ENCODE data around the gene TEX2.

Gene TEX2

DNA sequence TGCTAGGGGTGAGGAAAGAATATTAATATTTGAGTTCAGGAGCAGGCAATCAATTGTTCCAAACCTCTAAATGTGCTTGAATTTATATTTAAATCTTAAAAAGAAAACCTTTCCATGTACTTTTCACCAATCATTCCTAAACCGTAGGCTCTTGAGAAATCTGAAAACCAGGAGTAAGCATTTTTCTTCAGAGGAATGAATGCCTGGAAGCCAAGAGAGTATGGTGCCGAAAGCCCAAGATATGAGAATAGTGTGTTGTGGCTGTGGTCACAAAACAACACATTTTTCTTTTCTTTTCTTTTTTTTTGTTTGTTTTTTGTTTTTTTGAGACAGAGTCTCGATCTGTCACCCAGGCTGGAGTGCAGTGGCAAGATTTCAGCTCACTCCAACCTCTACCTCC lies 37.6 kb downstream of the TEX2 start:
- H3K4me1 ChIP-seq (ENCODE audit: insufficient read depth, low read length, severe bottlenecking), result no peaks in the 10 kb centered on the region
- H2AFZ ChIP-seq (ENCODE audit: low read length), result no peak overlapping the region
- no peaks in the 10 kb centered on the region for H3K36me3 ChIP-seq (ENCODE audit: insufficient read depth, low read length)
- no peaks in the 10 kb centered on the region for H3K9me2 ChIP-seq (ENCODE audit: low read depth, low read length)
- no peaks in the 10 kb centered on the region for H3K79me2 ChIP-seq (ENCODE audit: insufficient read depth, low read length)
- TF ChIP-seq CTCF (IDR thresholded peaks at IDR 0.05; ENCODE audit: low read length) (no peak), EZH2 (IDR thresholded peaks at IDR 0.05; ENCODE audit: borderline replicate concordance, low read length) (no peak)
- H3K27ac ChIP-seq (ENCODE audit: low read depth, low read length, poor library complexity, severe bottlenecking), result no peak overlapping the region
- no peaks in the 10 kb centered on the region for H3K27me3 ChIP-seq (ENCODE audit: insufficient read depth, low read length)
- H3F3A ChIP-seq (ENCODE audit: insufficient read depth, low read length), result no peaks in the 10 kb centered on the region
- H3K9me3 ChIP-seq (ENCODE audit: low read length), result no peaks in the 10 kb centered on the region
- H3K4me3 ChIP-seq (ENCODE audit: low read depth, low read length, poor library complexity, severe bottlenecking), result no peak overlapping the region
- H3K9ac ChIP-seq (ENCODE audit: low read length), result no peak overlapping the region
- H3K4me2 ChIP-seq (ENCODE audit: low read length), result no peak overlapping the region
- no peaks in the 10 kb centered on the region for H4K20me1 ChIP-seq (ENCODE audit: insufficient read depth, low read length)

DNA sequence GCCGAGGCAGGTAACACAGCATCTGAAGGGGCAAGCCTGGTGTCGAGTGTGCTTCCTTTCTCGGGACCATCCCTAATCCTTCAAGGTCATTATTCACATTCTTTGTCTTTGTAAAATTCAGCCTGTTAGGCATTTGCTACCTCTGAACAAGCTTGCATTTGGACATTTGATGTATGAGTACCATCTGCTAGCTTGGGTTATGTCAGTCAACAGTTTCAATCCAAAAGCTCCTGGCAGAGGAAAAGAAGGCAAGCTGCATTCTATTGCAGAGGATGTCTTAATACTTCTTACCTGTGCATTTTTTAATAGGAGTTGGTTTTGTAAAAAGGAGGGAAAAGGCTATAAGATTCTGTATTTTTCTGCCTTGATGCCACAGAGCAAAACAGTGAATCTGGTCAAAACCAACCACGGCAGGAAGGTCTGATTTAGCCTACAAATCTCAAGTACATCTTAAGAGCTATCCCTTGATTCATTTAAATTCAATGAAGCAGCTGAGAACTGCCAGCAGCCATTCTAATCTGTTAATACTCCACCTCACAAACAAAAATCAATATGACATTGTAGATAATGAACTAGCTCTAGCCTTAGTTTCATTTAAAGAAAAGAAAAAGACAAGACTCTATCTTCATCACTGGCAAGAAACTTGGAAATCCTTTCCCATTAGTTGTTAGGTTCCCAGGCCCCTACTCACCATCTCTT lies 39.0 kb downstream of the TEX2 start:
- Histone ChIP-seq H3F3A (ENCODE audit: insufficient read depth, low read length) (no peaks in the 10 kb centered on the region), H3K4me3 (ENCODE audit: low read depth, low read length, poor library complexity, severe bottlenecking) (no peak overlapping the region), H3K4me2 (ENCODE audit: low read length) (no peak overlapping the region), H2AFZ (ENCODE audit: low read length) (no peak overlapping the region), H3K79me2 (ENCODE audit: insufficient read depth, low read length) (no peaks in the 10 kb centered on the region), H3K27me3 (ENCODE audit: insufficient read depth, low read length) (no peaks in the 10 kb centered on the region), H3K9ac (ENCODE audit: low read length) (no peak overlapping the region), H3K4me1 (ENCODE audit: insufficient read depth, low read length, severe bottlenecking) (no peaks in the 10 kb centered on the region), H3K9me2 (ENCODE audit: low read depth, low read length) (no peaks in the 10 kb centered on the region), H3K9me3 (ENCODE audit: low read length) (no peaks in the 10 kb centered on the region), H3K27ac (ENCODE audit: low read depth, low read length, poor library complexity, severe bottlenecking) (no peak overlapping the region), H4K20me1 (ENCODE audit: insufficient read depth, low read length) (no peaks in the 10 kb centered on the region), H3K36me3 (ENCODE audit: insufficient read depth, low read length) (no peaks in the 10 kb centered on the region)
- no peak for TF ChIP-seq EZH2 (IDR thresholded peaks at IDR 0.05; ENCODE audit: borderline replicate concordance, low read length)
- TF ChIP-seq CTCF (IDR thresholded peaks at IDR 0.05; ENCODE audit: low read length), result no peak

GRCh38 chr17:64223283-64223682 lies 39.8 kb downstream of the TEX2 start:
- Histone ChIP-seq H3K9me3 (ENCODE audit: low read length) (no peaks in the 10 kb centered on the region), H4K20me1 (ENCODE audit: insufficient read depth, low read length) (no peaks in the 10 kb centered on the region), H2AFZ (ENCODE audit: low read length) (no peak overlapping the region), H3K4me1 (ENCODE audit: insufficient read depth, low read length, severe bottlenecking) (no peaks in the 10 kb centered on the region), H3K4me2 (ENCODE audit: low read length) (no peak overlapping the region), H3K27ac (ENCODE audit: low read depth, low read length, poor library complexity, severe bottlenecking) (no peak overlapping the region), H3K9ac (ENCODE audit: low read length) (no peak overlapping the region), H3K27me3 (ENCODE audit: insufficient read depth, low read length) (no peaks in the 10 kb centered on the region), H3K9me2 (ENCODE audit: low read depth, low read length) (no peaks in the 10 kb centered on the region), H3K36me3 (ENCODE audit: insufficient read depth, low read length) (no peaks in the 10 kb centered on the region), H3K79me2 (ENCODE audit: insufficient read depth, low read length) (no peaks in the 10 kb centered on the region), H3K4me3 (ENCODE audit: low read depth, low read length, poor library complexity, severe bottlenecking) (no peak overlapping the region), H3F3A (ENCODE audit: insufficient read depth, low read length) (no peaks in the 10 kb centered on the region)
- TF ChIP-seq CTCF (IDR thresholded peaks at IDR 0.05; ENCODE audit: low read length) (no peak), EZH2 (IDR thresholded peaks at IDR 0.05; ENCODE audit: borderline replicate concordance, low read length) (no peak)

Data from OCI-LY1 (cell line).